GM12875 (cell line): Measurements from ENCODE around the gene MIA.

Experiments used
- H3K4me3 ChIP-seq: one replicate; pipeline ENCODE4 v1.5.1; 2011; ENCODE audit warnings: low read depth, low read length, control low read depth
- CTCF ChIP-seq: IDR thresholded peaks from 2 replicates; pipeline ENCODE4 v1.5.1; 2011; ENCODE audit warnings: low read depth, mild to moderate bottlenecking, control low read depth, inconsistent platforms, low read length, moderate library complexity, borderline replicate concordance; ENCODE audit not compliant: insufficient read depth

Gene MIA

GRCh38 chr19:40743926-40744325 lies 31.4 kb upstream of the MIA start:
- TF ChIP-seq CTCF = no peak
- no peak overlapping the region for H3K4me3 ChIP-seq

- H3K4me3 ChIP-seq = no peak overlapping the region
- TF ChIP-seq CTCF = peak; percentile 39; the same call in 1 of the 2 replicates
These were observed 30.5 kb upstream of the MIA start for GRCh38 chr19:40744554-40745401.

GRCh38 chr19:40745402-40745780 lies 29.9 kb upstream of the MIA start:
- TF ChIP-seq CTCF = no peak
- no peak overlapping the region for H3K4me3 ChIP-seq

- no peak overlapping the region for H3K4me3 ChIP-seq
- no peak for TF ChIP-seq CTCF
These were observed 27.8 kb upstream of the MIA start for GRCh38 chr19:40747536-40747935.

GRCh38 chr19:40750058-40750873 lies 25.1 kb upstream of the MIA start, which contains the start of gene ACTMAP:
Gene ACTMAP, minus strand, starts transcription at chr19:40750477. Its CDS starts 674 bp downstream, at chr19:40749803.
- peak within 1 kb of the TSS; percentile 90 for H3K4me3 ChIP-seq
- no peak for TF ChIP-seq CTCF

- peak within 1 kb of the TSS; percentile 90 for H3K4me3 ChIP-seq
- TF ChIP-seq CTCF = no peak
These were observed 24.3 kb upstream of the MIA start, which contains the start of gene SNRPA for GRCh38 chr19:40750874-40751537. Gene SNRPA, plus strand, starts transcription at chr19:40751203. Its CDS starts 206 bp downstream, at chr19:40751409.
